ENCODE measurements around the gene GMNN.
"Not testable (repeated sequence)": the region's sequence is repeated elsewhere in the genome, so short reads cannot be mapped to it uniquely, and the experiment has no call there.

GMNN gene

GRCh38 chr6:24761851-24762250 is 12.9 kb upstream of the GMNN start:
- DNase-seq (ENCODE audit: low read depth), result no peak

- DNase-seq (ENCODE audit: low read depth), result no peak
Measured at GRCh38 chr6:24763578-24763977, 11.2 kb upstream of the GMNN start.

- not testable (repeated sequence) for DNase-seq (ENCODE audit: low read depth)
Measured at GRCh38 chr6:24764833-24765828, 9.6 kb upstream of the GMNN start.

- DNase-seq (ENCODE audit: low read depth), result not testable (repeated sequence)
Measured at GRCh38 chr6:24765968-24766367, 8.8 kb upstream of the GMNN start.

GRCh38 chr6:24766680-24767462 is 7.9 kb upstream of the GMNN start:
- DNase-seq (ENCODE audit: low read depth), result peak; percentile 34

GRCh38 chr6:24768361-24768760 is 6.4 kb upstream of the GMNN start:
- peak; percentile 80 for DNase-seq (ENCODE audit: low read depth)

GRCh38 chr6:24775520-24776058 is 852 bp downstream of the GMNN start:
- peak; percentile 54 for DNase-seq (ENCODE audit: low read depth)

- DNase-seq (ENCODE audit: low read depth), result no peak
Measured at GRCh38 chr6:24777227-24777626, 2.5 kb downstream of the GMNN start.

- no peak for DNase-seq (ENCODE audit: low read depth)
Measured at GRCh38 chr6:24778121-24778520, 3.4 kb downstream of the GMNN start.

- no peak for DNase-seq (ENCODE audit: low read depth)
Measured at GRCh38 chr6:24778878-24779277, 4.1 kb downstream of the GMNN start.

GRCh38 chr6:24779416-24780016 is 4.8 kb downstream of the GMNN start:
- DNase-seq (ENCODE audit: low read depth), result no peak

GRCh38 chr6:24780206-24780605 is 5.5 kb downstream of the GMNN start:
- DNase-seq (ENCODE audit: low read depth), result peak; percentile 60

GRCh38 chr6:24788031-24788665 is 13.4 kb downstream of the GMNN start:
- DNase-seq (ENCODE audit: low read depth), result peak; percentile 44

GRCh38 chr6:24795106-24795505 is 20.4 kb downstream of the GMNN start:
- DNase-seq (ENCODE audit: low read depth), result no peak

- no peak for DNase-seq (ENCODE audit: low read depth)
Measured at GRCh38 chr6:24796616-24797290, 22.0 kb downstream of the GMNN start.

- DNase-seq (ENCODE audit: low read depth), result no peak
Measured at GRCh38 chr6:24797596-24798216, 23.0 kb downstream of the GMNN start.

- no peak for DNase-seq (ENCODE audit: low read depth)
Measured at GRCh38 chr6:24798740-24799540, 24.2 kb downstream of the GMNN start, which contains the start of gene ARMH2. TSS of gene ARMH2 (minus strand) at chr6:24798917. CDS start at chr6:24798857, 60 bp downstream.

GRCh38 chr6:24799541-24799915 is 24.8 kb downstream of the GMNN start:
- no peak for DNase-seq (ENCODE audit: low read depth)

GRCh38 chr6:24802271-24803059 is 27.7 kb downstream of the GMNN start:
- DNase-seq (ENCODE audit: low read depth), result no peak
